Kidney (tissue), 14 donors: Measurements from ENCODE around the gene SPTY2D1. TPM values are rescaled to one million over a fixed set of nuclear protein-coding genes. Genes with fewer than 3 reads are reported as not detected.

Experiments
- DNase-seq, 5 donors: peaks; one replicate each; pipeline ENCODE4 v3.0.0-alpha.2; 2013 to 2020
- FAIRE-seq: peaks from 2 replicates; lab custom pipeline; 2012; peaks lifted over from hg19 to GRCh38; lab: Jason Lieb, UNC
- H3K27ac ChIP-seq, 2 donors: one replicate each; pipeline ENCODE4 v1.7.0; 2013; ENCODE audit warnings: low read depth in 2 of 2, low read length in 2 of 2, inconsistent platforms in 1 of 2
- H3K27me3 ChIP-seq: one replicate; pipeline ENCODE4 v1.7.1; 2013; ENCODE audit warnings: low read length, inconsistent platforms; ENCODE audit not compliant: control insufficient read depth, insufficient read depth
- H3K36me3 ChIP-seq, 3 donors: one replicate each; pipeline versions ENCODE4 v1.7.0 to v1.7.1; 2013; ENCODE audit warnings: low read length in 3 of 3, control low read depth in 1 of 3, inconsistent platforms in 1 of 3; ENCODE audit not compliant: insufficient read depth in 3 of 3, control insufficient read depth in 2 of 3
- H3K4me1 ChIP-seq, 3 donors: one replicate each; pipeline versions ENCODE4 v1.7.0 to v1.7.1; 2013; ENCODE audit warnings: low read length in 3 of 3, inconsistent platforms in 1 of 3, low read depth in 1 of 3; ENCODE audit not compliant: control insufficient read depth in 2 of 3, insufficient read depth in 2 of 3
- H3K4me3 ChIP-seq, 3 donors: one replicate each; pipeline versions ENCODE4 v1.7.0 to v1.8.1; 2013; ENCODE audit warnings: low read length in 3 of 3, control low read depth in 1 of 3, inconsistent platforms in 1 of 3
- H3K9ac ChIP-seq, 3 donors: one replicate each; pipeline versions ENCODE4 v1.7.0 to v1.7.1; 2013; ENCODE audit warnings: low read length in 3 of 3, control low read depth in 1 of 3, inconsistent platforms in 1 of 3
- H3K9me3 ChIP-seq, 3 donors: one replicate each; pipeline versions ENCODE4 v1.7.0 to v1.7.1; 2013; ENCODE audit warnings: low read length in 3 of 3, control low read depth in 1 of 3, inconsistent platforms in 1 of 3; ENCODE audit not compliant: control insufficient read depth in 2 of 3, insufficient read depth in 1 of 3
- intact Hi-C: fragments of 100-400 bp; cut with DNase I; formaldehyde crosslinking; loops from one replicate; pipeline ENCODE4 v1.11.1; 2022
- polyA plus RNA-seq: library from polyadenylated mRNA; stranded (reverse); fragments of 350-450 nt; fragmentation: Illumina TruSeq; extraction: RNeasy Lipid Tissue Mini Kit (QIAGEN cat#74804); gene quantifications from one replicate; pipeline ENCODE4 v1.2.3, GENCODE V29; 2014; ENCODE audit warnings: low read depth, low replicate concordance; ENCODE audit not compliant: insufficient read depth
- total RNA-seq: library from RNA; stranded (reverse); fragmentation: NEBNext Ultra II Directional; extraction: Animal tissue kit (Norgen Biotek cat#: 25700); gene quantifications from one replicate; pipeline ENCODE4 v1.2.1, GENCODE V29; 2021
- TF ChIP-seq, protein P1 (sequence below): IDR thresholded peaks from 3 replicates; pipeline ENCODE4 v1.5.1; 2012; ENCODE audit warnings: mild to moderate bottlenecking, moderate library complexity, borderline replicate concordance; ENCODE audit not compliant: insufficient read depth; ENCODE audit errors: extremely low read depth
- donor health status: control.
- donor health status: control.
- donor health status: control.
- donor health status: control.
- donor health status: control.
- donor health status: DM: yes; HTN: yes; CAD: no.
- donor health status: Normal renal cell carcinoma (clear cell type).

Gene SPTY2D1
- total and polyA plus RNA-seq, 2 donors from 2014 or later: 4.8 to 21.9 TPM

DNA sequence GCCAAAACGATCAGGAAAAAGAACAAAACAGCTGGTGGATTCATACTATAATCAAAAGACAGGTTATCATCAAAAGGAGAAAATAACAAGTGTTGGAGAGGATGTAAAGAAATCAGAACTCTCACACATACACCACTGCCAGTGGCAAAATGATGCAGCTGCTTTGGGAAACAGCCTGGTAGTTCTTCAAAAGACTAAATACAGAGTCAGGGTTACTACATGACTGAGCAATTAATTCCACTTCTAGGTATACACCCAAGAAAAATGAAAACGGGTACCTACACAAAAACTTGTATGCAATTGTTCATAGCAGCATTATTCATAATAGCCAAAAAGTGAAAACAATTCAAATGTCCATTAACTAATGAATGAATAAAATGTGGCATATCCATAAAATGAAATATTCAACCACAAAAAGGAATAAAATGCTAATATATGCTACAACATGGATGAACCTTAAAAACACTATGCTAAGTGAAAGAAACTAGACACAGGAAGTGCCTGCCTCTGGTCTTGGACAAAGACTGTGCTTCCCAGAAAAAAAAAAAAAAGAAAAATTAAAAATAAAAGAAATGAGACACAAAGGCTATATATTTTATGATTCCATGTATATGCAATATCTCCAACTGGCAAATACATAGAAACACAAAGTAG, 53.9 kb downstream of the SPTY2D1 start:
- Histone ChIP-seq H3K4me3 (no peak overlapping the region), H3K36me3 (peaks cover 2 to 13% (median 4%) of the 10 kb centered on the region in 3 donors), H3K27me3 (no peaks in the 10 kb centered on the region), H3K9ac (no peak overlapping the region), H3K27ac (no peak overlapping the region), H3K9me3 (no peaks in the 10 kb centered on the region), H3K4me1 (no peaks in the 10 kb centered on the region)
- DNase-seq (no peak), FAIRE-seq (no peak)
- intact Hi-C loops: no loop called here
- TF ChIP-seq, protein P1, sequence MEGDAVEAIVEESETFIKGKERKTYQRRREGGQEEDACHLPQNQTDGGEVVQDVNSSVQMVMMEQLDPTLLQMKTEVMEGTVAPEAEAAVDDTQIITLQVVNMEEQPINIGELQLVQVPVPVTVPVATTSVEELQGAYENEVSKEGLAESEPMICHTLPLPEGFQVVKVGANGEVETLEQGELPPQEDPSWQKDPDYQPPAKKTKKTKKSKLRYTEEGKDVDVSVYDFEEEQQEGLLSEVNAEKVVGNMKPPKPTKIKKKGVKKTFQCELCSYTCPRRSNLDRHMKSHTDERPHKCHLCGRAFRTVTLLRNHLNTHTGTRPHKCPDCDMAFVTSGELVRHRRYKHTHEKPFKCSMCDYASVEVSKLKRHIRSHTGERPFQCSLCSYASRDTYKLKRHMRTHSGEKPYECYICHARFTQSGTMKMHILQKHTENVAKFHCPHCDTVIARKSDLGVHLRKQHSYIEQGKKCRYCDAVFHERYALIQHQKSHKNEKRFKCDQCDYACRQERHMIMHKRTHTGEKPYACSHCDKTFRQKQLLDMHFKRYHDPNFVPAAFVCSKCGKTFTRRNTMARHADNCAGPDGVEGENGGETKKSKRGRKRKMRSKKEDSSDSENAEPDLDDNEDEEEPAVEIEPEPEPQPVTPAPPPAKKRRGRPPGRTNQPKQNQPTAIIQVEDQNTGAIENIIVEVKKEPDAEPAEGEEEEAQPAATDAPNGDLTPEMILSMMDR: no peak

DNA sequence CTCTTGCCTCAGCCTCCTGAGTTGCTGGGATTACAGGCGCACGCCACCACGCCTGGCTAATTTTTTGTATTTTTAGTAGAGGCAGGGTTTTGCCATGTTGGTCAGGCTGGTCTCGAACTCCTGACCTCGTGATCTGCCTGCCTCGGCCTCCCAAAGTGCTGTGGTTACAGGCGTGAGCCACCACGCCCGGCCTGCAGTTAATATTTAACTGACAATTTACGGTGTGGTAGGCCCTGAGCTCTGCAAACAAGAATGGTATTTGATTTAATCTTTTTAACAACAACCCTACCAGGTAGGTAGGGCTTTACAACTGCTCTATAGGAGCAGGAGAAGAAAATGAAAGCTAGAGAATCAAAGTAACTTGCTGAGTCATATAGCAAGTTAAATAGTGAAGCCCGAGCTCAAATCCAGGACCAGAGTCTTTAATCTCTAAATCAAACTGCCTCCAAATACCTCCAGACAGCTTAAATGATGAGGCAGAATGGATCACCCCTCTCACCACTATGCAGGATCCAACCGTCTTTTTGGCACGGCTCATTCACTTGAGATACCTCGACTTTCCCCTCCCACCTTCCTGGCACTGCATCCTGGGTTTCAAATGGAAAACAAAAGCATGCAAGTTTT, 55.1 kb downstream of the SPTY2D1 start:
- H3K9me3 ChIP-seq: no peaks in the 10 kb centered on the region
- TF ChIP-seq, protein P1: no peak
- no peak for DNase-seq
- FAIRE-seq: no peak
- intact Hi-C loops: no loop called here
- H3K4me1 ChIP-seq: no peaks in the 10 kb centered on the region
- no peaks in the 10 kb centered on the region for H3K27me3 ChIP-seq
- H3K36me3 ChIP-seq: peaks cover 2 to 21% (median 4%) of the 10 kb centered on the region in 3 donors
- H3K4me3 ChIP-seq: no peak overlapping the region
- H3K27ac ChIP-seq: no peak overlapping the region
- no peak overlapping the region for H3K9ac ChIP-seq

DNA sequence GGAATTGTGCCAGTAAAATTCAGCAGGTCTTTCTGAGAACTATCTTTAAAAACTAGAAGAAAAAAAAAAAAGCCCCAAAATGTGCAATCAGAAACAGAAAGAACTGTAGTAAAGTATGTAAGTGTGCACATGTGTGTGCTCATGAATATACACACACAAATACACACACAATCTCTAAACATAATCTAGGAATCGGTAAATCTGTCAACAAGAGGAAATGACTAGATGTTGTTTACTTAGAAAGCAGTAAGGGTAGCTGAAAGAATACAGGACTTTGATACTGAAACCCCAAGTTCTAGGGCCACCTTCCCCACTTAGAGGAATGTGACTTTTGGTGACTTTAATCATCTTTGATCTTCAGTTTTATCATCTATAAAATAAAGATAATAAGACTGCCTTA, 58.8 kb downstream of the SPTY2D1 start:
- Histone ChIP-seq H3K27ac (no peak overlapping the region), H3K4me1 (peaks cover 0 to 8% (median 5%) of the 10 kb centered on the region in 3 donors), H3K9me3 (no peaks in the 10 kb centered on the region), H3K36me3 (peaks cover 2 to 29% (median 4%) of the 10 kb centered on the region in 3 donors), H3K9ac (no peak overlapping the region), H3K4me3 (no peak overlapping the region), H3K27me3 (no peaks in the 10 kb centered on the region)
- intact Hi-C loops: no loop called here
- TF ChIP-seq, protein P1: no peak
- no peak for DNase-seq
- no peak for FAIRE-seq
